Right ventricle myocardium inferior (tissue), 1 donor: Measurements from ENCODE around the gene ZNF716. TPM values are rescaled to one million over a fixed set of nuclear protein-coding genes. Genes with fewer than 3 reads are reported as not detected.
"Not testable (repeated sequence)": the region's sequence is repeated elsewhere in the genome, so short reads cannot be mapped to it uniquely, and the experiment has no call there.

ENCODE experiments used
- ATAC-seq: fragments of 200-7000 bp; cut with Tn5 transposase; one replicate; pipeline ENCODE4 v1.9.1; 2020; ENCODE audit warnings: mild to moderate bottlenecking, moderate library complexity
- DNase-seq: peaks from one replicate; pipeline ENCODE4 v3.0.0; 2021; ENCODE audit errors: missing footprints
- intact Hi-C: fragments of 100-400 bp; cut with DNase I; formaldehyde crosslinking; loops from one replicate; pipeline ENCODE4 v1.11.0; 2022
- long read RNA-seq: library from polyadenylated mRNA; unstranded; transcript quantifications from one replicate; pipeline ENCODE4 v2.0.0, GENCODE V29; 2021
- total RNA-seq: library from RNA; stranded (reverse); fragmentation: NEBNext Ultra II Directional; extraction: Animal tissue kit (Norgen Biotek cat#: 25700); gene quantifications from one replicate; pipeline ENCODE4 v1.2.1, GENCODE V29; 2021
- donor health status: DM: no; HTN: yes; CAD: no; lungs with severe emphysema.

Gene ZNF716
- total RNA-seq = not detected
- long read RNA-seq = 0 reads

GRCh38 chr7:57449904-57450303 is at the start of gene ZNF716:
ZNF716 (plus strand) TSS chr7:57450177; CDS start chr7:57450289, 112 bp downstream.
- DNase-seq (no peak), ATAC-seq (no peak)
- intact Hi-C loops = no loop called here

DNA sequence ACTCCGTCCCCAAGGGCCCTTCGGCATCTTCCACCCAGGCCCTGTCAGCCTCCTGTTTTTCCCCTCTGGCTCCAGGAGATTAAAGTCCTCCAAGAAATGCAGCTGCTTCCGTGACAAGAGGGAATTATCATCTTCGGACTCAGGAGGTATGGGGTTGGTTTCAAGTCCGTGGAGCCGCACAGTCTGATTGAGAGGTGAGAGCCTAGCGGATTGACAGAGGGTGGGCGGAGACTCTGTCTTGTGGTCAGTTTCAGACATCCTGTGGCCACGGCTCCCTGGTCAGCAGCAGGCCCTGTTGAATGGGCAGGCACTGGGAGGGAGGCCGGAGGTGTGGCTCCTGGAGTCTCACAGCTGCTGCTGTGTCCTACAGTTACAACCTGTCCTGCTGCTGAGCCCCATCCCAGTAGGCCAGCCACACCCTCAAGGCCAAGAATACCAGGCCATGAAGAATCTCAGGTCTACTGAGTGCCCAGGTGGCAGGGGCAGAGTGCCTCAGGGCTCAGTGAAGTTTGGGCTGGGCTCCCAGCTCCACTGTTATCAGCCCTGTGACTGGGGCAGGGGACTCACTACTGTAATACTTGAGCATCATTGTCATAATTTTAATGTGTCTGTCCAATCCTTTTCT is 49.3 kb upstream of the ZNF716 start:
- DNase-seq = no peak
- intact Hi-C loops = no loop called here
- no peak for ATAC-seq

GRCh38 chr7:57403051-57403450 is 46.9 kb upstream of the ZNF716 start:
- ATAC-seq, intact Hi-C loops: not testable (repeated sequence)

DNA sequence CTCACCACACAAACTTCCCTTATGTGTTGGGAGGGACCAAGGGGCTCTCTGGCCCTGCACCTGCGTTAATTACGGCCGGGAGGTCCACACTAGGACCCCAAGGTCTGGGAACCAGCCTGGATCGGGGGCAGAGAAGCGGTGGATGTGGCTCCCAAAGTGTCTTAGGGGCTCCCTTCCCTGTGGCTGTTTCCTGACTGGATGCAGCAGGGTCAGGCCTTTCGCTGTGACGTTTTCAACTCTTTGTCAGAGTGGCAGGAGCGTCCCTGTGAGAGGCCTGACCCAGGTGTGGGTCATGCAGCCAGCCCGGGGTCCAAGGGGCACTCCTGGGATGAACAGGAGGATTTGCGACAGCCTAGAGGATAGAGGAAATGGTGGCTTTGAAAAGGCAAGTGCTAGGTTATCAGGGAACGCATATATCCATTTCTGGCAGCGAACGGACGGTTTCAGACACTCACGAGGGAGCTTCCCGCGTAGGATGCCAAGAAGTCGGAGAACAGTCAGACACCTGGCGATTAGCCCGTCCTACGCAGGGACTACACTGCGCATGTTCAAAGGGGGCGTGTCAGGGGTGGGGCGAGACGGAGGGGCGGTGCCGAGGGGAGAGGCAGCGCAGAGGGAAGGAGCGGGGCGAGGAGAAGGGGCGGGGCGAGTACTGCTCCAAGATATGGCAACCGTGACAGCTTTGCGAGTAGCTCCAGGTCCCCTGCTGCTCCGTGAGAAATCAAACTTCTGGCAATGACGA is 46.2 kb upstream of the ZNF716 start:
- peak; percentile 79 for DNase-seq
- intact Hi-C loops = no loop called here
- ATAC-seq = peak; percentile 95

More at GRCh38 chr7:57403051-57403450, 46.9 kb upstream of the ZNF716 start:
- not testable (repeated sequence) for DNase-seq

- intact Hi-C loops = no loop called here
- ATAC-seq (peak; percentile 97), DNase-seq (peak; percentile 80)
Observed at GRCh38 chr7:57404343-57404966, 45.5 kb upstream of the ZNF716 start.

DNA sequence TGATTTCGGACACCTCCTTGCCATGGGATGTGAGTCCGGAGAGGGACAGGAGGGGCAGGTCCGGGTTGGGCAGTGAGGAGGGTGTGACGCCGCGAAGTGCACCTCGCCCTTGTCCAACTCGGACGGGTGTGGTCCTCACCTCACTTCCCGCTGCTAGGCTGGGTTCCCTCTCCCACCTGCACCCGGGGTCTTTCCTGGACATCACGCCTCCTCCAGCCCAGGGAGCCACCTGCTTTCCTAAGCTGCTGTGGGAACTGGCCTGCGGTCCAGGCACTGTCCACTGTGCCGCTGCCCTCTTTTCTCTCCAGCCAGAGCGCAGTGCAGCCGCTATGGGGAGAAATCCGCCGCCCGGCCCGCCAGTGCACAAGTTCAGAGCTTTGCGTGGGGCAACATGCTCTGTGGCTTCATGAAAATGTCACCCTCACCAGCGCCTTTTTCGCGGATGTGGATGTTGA is 45.0 kb upstream of the ZNF716 start:
- intact Hi-C loops = no loop called here
- DNase-seq (no peak), ATAC-seq (peak; percentile 10)

GRCh38 chr7:57407125-57407524 is 42.9 kb upstream of the ZNF716 start:
- no peak for ATAC-seq
- intact Hi-C loops = no loop called here
- DNase-seq = no peak

- intact Hi-C loops = no loop called here
- DNase-seq = no peak
- no peak for ATAC-seq
Observed at GRCh38 chr7:57412168-57412567, 37.8 kb upstream of the ZNF716 start.

DNA sequence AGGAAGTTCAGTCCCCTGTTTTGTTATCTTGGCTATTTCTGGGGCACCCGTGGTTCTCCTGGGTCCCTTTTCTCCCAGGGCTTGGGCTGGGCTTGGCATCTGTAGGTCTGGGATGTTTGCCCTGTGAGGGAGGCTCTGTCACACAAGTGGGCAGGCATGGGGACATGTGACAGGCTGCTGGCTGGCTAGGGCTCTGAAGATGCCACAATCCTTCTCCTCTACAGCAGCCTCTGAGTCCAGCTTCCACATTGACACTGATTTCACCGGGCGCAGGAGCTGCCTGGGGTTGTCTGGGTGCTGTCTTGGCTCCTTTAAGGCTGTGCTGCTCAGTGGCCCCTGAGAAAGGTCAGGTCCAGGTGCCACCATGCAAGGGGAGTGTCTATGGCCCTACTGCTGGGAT is 37.4 kb upstream of the ZNF716 start:
- DNase-seq (no peak), ATAC-seq (no peak)
- intact Hi-C loops = no loop called here

DNA sequence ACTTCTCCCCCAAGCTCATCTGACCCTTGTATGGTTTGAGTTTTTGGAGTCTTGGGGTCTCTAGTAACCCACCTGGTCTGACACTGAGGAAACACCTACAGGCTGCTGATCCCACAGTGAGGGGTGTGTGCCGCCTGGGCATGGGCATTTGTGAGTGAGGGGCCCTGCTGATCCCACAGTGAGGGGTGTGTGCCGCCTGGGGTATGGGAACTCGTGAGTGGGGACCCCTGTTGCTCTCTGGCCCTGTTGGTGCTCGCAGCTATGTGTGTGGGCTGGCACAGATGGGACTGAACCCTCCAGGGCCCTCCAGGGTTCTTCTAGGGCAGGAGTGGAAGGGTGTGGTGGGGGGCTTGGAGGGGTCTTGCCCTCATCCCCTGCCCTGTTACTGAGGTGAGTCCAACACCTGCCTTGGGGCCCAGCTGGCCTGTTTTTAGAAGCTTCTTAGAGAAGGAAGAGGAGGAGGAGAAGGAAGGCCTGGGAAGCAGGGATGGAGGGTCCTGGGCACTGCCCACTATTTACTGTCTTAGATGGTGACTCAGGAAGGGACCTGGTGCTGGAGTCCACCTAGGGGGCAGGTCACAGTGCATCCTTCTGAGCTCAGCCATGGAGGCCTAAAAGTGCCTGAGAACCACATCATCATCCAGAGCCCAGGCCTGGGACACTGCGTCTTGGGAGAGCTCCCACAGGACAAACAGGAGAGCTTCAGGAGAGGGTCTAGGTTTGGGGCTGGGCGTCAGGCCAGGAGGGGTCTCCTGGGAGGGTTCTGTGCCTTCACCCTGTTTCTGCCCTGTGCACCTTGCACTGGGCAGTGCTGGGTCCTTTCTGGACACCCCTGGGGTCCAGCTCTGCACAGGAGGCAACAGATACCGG is 36.2 kb upstream of the ZNF716 start:
- no peak for DNase-seq

DNA sequence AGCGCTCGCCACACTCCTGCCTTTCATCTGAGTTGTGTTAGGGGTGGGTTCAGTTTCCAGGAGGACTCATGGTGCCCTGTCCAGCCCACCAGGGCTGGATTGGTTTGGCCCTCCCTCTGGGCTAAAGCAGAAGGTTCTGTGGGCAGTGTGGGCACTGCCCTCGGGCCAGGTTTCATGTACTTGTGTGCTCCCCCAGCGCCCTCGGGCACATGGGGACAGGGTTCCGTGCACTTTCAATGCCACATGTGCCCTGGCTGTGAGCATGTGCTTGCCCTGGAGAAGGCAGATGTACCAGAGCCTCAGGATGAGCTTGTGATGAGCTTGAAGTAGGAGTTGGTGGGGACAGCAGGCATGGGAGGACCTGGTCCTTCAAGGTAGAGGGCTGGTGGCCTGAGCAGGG is 35.6 kb upstream of the ZNF716 start:
- DNase-seq = no peak
- intact Hi-C loops = no loop called here
- no peak for ATAC-seq

More for the DNA sequence above, 36.2 kb upstream of the ZNF716 start:
- intact Hi-C loops = no loop called here
- no peak for ATAC-seq

GRCh38 chr7:57414852-57415251 is 35.1 kb upstream of the ZNF716 start:
- intact Hi-C loops = no loop called here
- ATAC-seq (no peak), DNase-seq (no peak)

DNA sequence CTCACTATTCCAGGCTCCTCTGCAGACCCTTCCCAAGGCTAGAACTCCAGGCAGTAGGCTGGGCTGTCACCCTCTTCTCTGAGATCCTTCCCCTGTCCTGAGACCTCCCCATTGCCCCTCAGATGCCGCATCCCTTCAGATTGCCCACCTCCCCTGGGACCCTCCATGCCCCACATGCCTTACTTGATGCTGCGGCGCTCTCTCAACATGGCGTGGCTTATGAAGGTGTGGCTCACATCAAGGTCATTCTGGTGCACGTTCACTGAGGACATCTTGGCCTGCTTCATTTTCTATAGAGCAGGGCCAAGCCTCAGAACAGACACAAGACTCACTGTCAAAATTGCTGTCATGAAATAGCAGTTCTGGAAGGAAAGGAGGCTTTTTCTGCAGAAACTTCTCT is 34.7 kb upstream of the ZNF716 start:
- DNase-seq (no peak), ATAC-seq (no peak)
- intact Hi-C loops = no loop called here

GRCh38 chr7:57415730-57416129 is 34.2 kb upstream of the ZNF716 start:
- DNase-seq (no peak), ATAC-seq (no peak)
- intact Hi-C loops = no loop called here

GRCh38 chr7:57416601-57417358 is 33.2 kb upstream of the ZNF716 start:
- no peak for DNase-seq
- ATAC-seq = no peak

DNA sequence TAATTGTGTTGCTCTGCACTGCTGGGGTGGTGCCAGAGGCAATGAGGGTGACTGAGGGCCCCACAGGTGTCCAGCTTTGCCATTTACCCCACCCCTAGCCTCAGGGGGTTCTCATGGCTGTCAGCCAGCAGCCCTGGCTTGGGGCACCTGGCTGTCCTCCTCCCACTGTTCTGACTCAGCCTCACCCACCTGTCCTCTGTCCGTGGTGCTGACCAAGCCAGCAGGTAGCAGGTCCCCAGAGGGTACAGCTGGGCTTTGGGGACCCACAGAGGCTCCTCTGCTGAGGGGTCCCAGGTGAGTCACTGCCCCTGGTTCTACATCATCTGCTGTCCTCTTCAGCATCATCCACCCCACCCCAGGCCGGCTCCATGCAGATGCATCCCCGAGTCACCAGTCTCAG is 32.2 kb upstream of the ZNF716 start:
- ATAC-seq (no peak), DNase-seq (no peak)
- intact Hi-C loops = no loop called here

More at GRCh38 chr7:57416601-57417358, 33.2 kb upstream of the ZNF716 start:
- intact Hi-C loops = no loop called here

DNA sequence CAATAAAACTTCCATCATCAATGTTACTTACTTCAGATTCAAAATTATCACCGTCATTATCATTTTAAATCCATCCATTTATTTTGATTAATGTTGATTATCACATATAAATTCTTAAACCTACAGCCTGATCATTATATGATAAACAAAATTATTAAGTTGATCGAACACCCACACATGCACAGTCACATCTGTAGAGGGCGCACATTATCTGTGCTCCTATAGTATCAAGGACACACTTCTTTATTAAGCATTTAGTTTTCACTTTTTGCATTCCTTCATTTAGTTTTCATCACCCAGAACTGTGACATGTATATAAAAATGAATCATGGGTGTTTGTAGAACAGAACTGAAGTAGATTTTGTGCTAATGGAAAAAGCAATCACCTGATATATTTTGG is 26.2 kb upstream of the ZNF716 start:
- ATAC-seq = no peak
- DNase-seq = no peak
- intact Hi-C loops = no loop called here

DNA sequence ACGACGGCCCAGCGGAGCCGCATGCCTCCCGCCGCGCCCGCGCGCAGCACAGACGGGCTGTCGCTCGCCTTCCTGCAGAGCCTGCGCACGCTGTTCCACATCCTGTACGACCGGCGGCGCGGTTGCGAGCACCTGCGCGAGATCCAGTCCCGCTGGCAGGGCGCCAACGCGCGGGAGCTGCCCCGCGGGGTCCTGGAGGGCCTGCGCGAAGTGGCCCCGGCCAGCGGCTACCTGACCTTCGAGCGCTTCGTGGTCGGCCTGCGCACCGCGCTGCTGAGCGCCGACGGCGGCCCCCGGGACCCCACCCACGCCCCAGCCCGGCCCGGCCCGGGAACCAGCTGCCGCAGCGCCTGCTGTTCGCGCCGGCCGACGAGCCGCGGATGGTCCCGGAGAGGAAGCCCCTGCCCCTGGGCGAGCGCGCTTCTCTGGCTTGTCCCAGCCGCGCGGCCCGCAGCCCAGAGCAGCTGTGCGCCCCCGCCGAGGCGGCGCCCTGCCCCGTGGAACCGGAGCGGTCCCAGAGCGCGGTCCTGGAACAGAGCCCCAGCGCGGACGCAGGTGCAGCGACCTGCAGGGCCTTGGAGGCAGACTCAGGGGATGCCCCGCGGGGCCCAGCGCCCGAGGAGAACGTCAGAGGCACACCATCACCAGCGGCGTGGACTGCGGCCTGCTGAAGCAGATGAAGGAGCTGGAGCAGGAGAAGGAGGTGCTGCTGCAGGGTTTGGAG is 25.3 kb upstream of the ZNF716 start:
- ATAC-seq (no peak), DNase-seq (no peak)
- intact Hi-C loops = no loop called here
